HepG2 (cell line): Measurements from ENCODE around the gene PKNOX2. TPM values are rescaled to one million over a fixed set of nuclear protein-coding genes. Genes with fewer than 3 reads are reported as not detected.

Source experiments
- BHLHE40 ChIP-seq: IDR thresholded peaks from 2 replicates; pipeline ENCODE4 v1.6.1; 2011; ENCODE audit warnings: low read length, improper control_type of control experiment
- CEBPB ChIP-seq: IDR thresholded peaks from 2 replicates; pipeline ENCODE4 v1.6.1; 2011; ENCODE audit warnings: low read depth, low read length, improper control_type of control experiment, borderline replicate concordance
- CEBPG ChIP-seq: IDR thresholded peaks from 2 replicates; pipeline ENCODE4 v1.6.1; 2016
- EHMT2 ChIP-seq: fragments of 200-600 bp; sonication (generic); IDR thresholded peaks from 2 replicates; pipeline ENCODE4 v1.7.0; 2017; ENCODE audit warnings: antibody characterized with exemption, low read depth, low read length, borderline replicate concordance
- HNF4A ChIP-seq: sonication (generic); formaldehyde crosslinking; IDR thresholded peaks from 2 replicates; pipeline ENCODE4 v1.4.0; 2020; ENCODE audit warnings: missing genetic modification reagents
- HOXA5 ChIP-seq: sonication (generic); formaldehyde crosslinking; IDR thresholded peaks from 2 replicates; pipeline ENCODE4 v1.4.0; 2020; ENCODE audit warnings: missing genetic modification reagents
- IRX3 ChIP-seq: sonication (generic); formaldehyde crosslinking; IDR thresholded peaks from 2 replicates; pipeline ENCODE4 v1.8.1; 2023; ENCODE audit warnings: mild to moderate bottlenecking, low read depth, missing genetic modification reagents, borderline replicate concordance
- NFATC3 ChIP-seq: sonication (generic); formaldehyde crosslinking; IDR thresholded peaks from 2 replicates; pipeline ENCODE4 v1.5.1; 2020; ENCODE audit warnings: mild to moderate bottlenecking, missing genetic modification reagents
- PPARG ChIP-seq: conservative IDR thresholded peaks from 2 replicates; pipeline ENCODE4 v1.6.1; 2016; ENCODE audit warnings: missing biosample characterization, missing genetic modification reagents
- TEF ChIP-seq: sonication (generic); formaldehyde crosslinking; IDR thresholded peaks from 2 replicates; pipeline ENCODE4 v1.5.0; 2020; ENCODE audit warnings: missing genetic modification reagents
- XBP1 ChIP-seq: sonication (generic); formaldehyde crosslinking; IDR thresholded peaks from 2 replicates; pipeline ENCODE4 v1.5.0; 2020; ENCODE audit warnings: missing genetic modification reagents
- ZFP1 ChIP-seq: IDR thresholded peaks from 2 replicates; pipeline ENCODE4 v1.6.1; 2016
- ZNF34 ChIP-seq: sonication (generic); formaldehyde crosslinking; IDR thresholded peaks from 2 replicates; pipeline ENCODE4 v1.4.0; 2020; ENCODE audit warnings: mild to moderate bottlenecking, missing genetic modification reagents, borderline replicate concordance
- ZNF383 ChIP-seq: sonication (generic); formaldehyde crosslinking; IDR thresholded peaks from 2 replicates; pipeline ENCODE4 v1.4.0; 2020; ENCODE audit warnings: missing genetic modification reagents, mild to moderate bottlenecking, borderline replicate concordance
- ZNF460 ChIP-seq: sonication (generic); formaldehyde crosslinking; IDR thresholded peaks from 2 replicates; pipeline ENCODE4 v1.5.1; 2020; ENCODE audit warnings: missing genetic modification reagents, mild to moderate bottlenecking, borderline replicate concordance
- ZNF512B ChIP-seq: sonication (generic); formaldehyde crosslinking; IDR thresholded peaks from 2 replicates; pipeline ENCODE4 v1.5.1; 2020; ENCODE audit warnings: missing genetic modification reagents, mild to moderate bottlenecking, borderline replicate concordance
- ZNF597 ChIP-seq: sonication (generic); formaldehyde crosslinking; IDR thresholded peaks from 2 replicates; pipeline ENCODE4 v1.5.0; 2020; ENCODE audit warnings: missing genetic modification reagents
- ZNF652 ChIP-seq: IDR thresholded peaks from 2 replicates; pipeline ENCODE4 v1.6.1; 2016; ENCODE audit warnings: low read depth, borderline replicate concordance
- ZNF710 ChIP-seq: sonication (generic); formaldehyde crosslinking; IDR thresholded peaks from 2 replicates; pipeline ENCODE4 v1.5.0; 2020; ENCODE audit warnings: mild to moderate bottlenecking, missing genetic modification reagents, borderline replicate concordance
- ZNF772 ChIP-seq: sonication (generic); formaldehyde crosslinking; IDR thresholded peaks from 2 replicates; pipeline ENCODE4 v1.5.0; 2020; ENCODE audit warnings: mild to moderate bottlenecking, missing genetic modification reagents
- polyA plus RNA-seq, 8 experiments: library from polyadenylated mRNA; depleted of rRNA in 3 of 8; stranded (reverse) in 7 of 8; unstranded in 1 of 8; fragments of >200 nt; fragmentation: Illumina TruSeq in 4 of 8; extraction: Trizol in 4 of 8; gene quantifications; 2 replicates each; pipeline versions ENCODE4 v1.2.1 to v1.2.3, GENCODE V29; 2011 to 2016; ENCODE audit warnings: low read depth in 4 of 8, missing spikeins in 1 of 8, mixed read lengths in 1 of 8; ENCODE audit not compliant: insufficient read depth in 1 of 8
- total RNA-seq, 5 experiments: library from RNA; depleted of rRNA; stranded (reverse); fragments of >200 nt; fragmentation: Illumina TruSeq; extraction: Trizol; gene quantifications; 2 replicates each; pipeline ENCODE4 v1.2.3, GENCODE V29; 2016; ENCODE audit warnings: low read depth in 1 of 5
- TF ChIP-seq, protein P1 (sequence below): sonication (generic); formaldehyde crosslinking; IDR thresholded peaks from 2 replicates; pipeline ENCODE4 v1.4.0; 2020; ENCODE audit warnings: missing genetic modification reagents, borderline replicate concordance

The PKNOX2 gene
- total and polyA plus RNA-seq, 2 of the 13 experiments (the other 11 are each of a cell fraction or from before 2014, with no cell fraction given), result not detected

- TF ChIP-seq, protein P1, sequence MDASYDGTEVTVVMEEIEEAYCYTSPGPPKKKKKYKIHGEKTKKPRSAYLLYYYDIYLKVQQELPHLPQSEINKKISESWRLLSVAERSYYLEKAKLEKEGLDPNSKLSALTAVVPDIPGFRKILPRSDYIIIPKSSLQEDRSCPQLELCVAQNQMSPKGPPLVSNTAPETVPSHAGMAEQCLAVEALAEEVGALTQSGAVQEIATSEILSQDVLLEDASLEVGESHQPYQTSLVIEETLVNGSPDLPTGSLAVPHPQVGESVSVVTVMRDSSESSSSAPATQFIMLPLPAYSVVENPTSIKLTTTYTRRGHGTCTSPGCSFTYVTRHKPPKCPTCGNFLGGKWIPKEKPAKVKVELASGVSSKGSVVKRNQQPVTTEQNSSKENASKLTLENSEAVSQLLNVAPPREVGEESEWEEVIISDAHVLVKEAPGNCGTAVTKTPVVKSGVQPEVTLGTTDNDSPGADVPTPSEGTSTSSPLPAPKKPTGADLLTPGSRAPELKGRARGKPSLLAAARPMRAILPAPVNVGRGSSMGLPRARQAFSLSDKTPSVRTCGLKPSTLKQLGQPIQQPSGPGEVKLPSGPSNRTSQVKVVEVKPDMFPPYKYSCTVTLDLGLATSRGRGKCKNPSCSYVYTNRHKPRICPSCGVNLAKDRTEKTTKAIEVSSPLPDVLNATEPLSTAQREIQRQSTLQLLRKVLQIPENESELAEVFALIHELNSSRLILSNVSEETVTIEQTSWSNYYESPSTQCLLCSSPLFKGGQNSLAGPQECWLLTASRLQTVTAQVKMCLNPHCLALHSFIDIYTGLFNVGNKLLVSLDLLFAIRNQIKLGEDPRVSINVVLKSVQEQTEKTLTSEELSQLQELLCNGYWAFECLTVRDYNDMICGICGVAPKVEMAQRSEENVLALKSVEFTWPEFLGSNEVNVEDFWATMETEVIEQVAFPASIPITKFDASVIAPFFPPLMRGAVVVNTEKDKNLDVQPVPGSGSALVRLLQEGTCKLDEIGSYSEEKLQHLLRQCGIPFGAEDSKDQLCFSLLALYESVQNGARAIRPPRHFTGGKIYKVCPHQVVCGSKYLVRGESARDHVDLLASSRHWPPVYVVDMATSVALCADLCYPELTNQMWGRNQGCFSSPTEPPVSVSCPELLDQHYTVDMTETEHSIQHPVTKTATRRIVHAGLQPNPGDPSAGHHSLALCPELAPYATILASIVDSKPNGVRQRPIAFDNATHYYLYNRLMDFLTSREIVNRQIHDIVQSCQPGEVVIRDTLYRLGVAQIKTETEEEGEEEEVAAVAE (CRISPR knock-in tag), result no peak
- TF ChIP-seq ZNF34 (no peak), ZFP1 (no peak), ZNF772 (CRISPR knock-in tag) (no peak), XBP1 (CRISPR knock-in tag) (no peak), BHLHE40 (no peak), ZNF710 (CRISPR knock-in tag) (no peak), ZNF512B (no peak), HNF4A (CRISPR knock-in tag) (peak; percentile 55), ZNF460 (CRISPR knock-in tag) (peak; percentile 26; the same call in 1 of the 2 replicates), ZNF597 (CRISPR knock-in tag) (no peak), CEBPG (CRISPR knock-in tag) (peak; percentile 33; the same call in 1 of the 2 replicates), HOXA5 (CRISPR knock-in tag) (no peak), CEBPB (0 out of 2 replicates have a peak, but pooled peaks have one; percentile 11), ZNF383 (CRISPR knock-in tag) (no peak), TEF (CRISPR knock-in tag) (no peak), IRX3 (no peak), NFATC3 (CRISPR knock-in tag) (no peak), ZNF652 (CRISPR knock-in tag) (no peak), PPARG (no peak), EHMT2 (no peak)
Observed at GRCh38 chr11:125468025-125468424, 303.5 kb downstream of the PKNOX2 start (continued).
